Measurements from ENCODE around the gene ZNF469.

Gene ZNF469

GRCh38 chr16:88338896-88339295 lies 43.9 kb upstream of the ZNF469 start:
- H3K4me3 ChIP-seq (ENCODE audit: control insufficient read depth, low read depth, low read length), result no peak overlapping the region
- DNase-seq (ENCODE audit: low read depth), result no peak
- no peak for TF ChIP-seq CTCF (conservative IDR thresholded peaks at IDR 0.05; ENCODE audit: control insufficient read depth, insufficient read depth, low read depth, low read length)

DNA sequence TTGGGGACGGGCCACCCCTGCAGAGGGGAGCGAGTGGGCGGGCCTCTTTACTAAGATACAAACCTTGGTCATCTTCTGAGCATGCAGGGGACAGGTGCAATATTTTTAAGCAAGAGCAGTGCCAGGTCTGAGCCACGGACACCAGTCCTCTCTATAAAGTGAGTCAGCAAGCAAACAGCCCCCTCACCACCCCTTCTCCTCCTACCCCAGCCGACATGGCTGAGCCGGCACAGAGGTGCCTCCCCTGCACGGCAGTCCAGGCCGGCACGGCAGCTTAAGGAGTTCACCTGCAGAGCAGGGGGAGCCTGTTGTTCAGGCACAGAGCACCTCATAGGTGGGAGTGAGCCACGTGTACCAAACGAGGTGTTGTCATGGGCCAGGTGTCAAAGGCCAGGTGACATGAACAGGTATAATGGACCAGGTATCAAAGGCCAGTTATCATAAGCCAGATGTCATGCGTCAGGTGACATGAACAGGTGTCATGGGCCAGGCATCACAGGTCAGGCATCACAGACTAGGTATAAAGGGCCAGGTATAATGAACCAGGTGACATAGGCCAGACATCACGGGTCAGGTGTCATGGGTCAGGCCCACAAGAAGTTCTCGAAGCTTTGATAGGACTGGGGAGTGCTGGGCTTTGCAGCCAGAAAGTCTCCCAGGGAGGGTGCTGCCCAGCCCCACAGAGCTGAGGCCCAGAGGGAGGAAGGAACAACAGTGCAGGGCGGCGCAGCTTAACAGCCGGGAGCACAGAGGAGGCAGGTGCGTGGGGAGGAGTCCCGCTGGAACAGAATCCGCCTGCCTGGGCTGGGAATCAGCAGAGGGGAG lies 42.6 kb upstream of the ZNF469 start:
- no peak overlapping the region for H3K4me3 ChIP-seq (ENCODE audit: control insufficient read depth, low read depth, low read length)
- no peak for TF ChIP-seq CTCF (conservative IDR thresholded peaks at IDR 0.05; ENCODE audit: control insufficient read depth, insufficient read depth, low read depth, low read length)
- no peak for DNase-seq (ENCODE audit: low read depth)

- H3K4me3 ChIP-seq (ENCODE audit: control insufficient read depth, low read depth, low read length), result no peak overlapping the region
- no peak for TF ChIP-seq CTCF (conservative IDR thresholded peaks at IDR 0.05; ENCODE audit: control insufficient read depth, insufficient read depth, low read depth, low read length)
- no peak for DNase-seq (ENCODE audit: low read depth)
These were observed 42.0 kb upstream of the ZNF469 start for GRCh38 chr16:88340755-88341150.

GRCh38 chr16:88341551-88342290 lies 41.0 kb upstream of the ZNF469 start:
- no peak for TF ChIP-seq CTCF (conservative IDR thresholded peaks at IDR 0.05; ENCODE audit: control insufficient read depth, insufficient read depth, low read depth, low read length)
- DNase-seq (ENCODE audit: low read depth), result no peak
- no peak overlapping the region for H3K4me3 ChIP-seq (ENCODE audit: control insufficient read depth, low read depth, low read length)

DNA sequence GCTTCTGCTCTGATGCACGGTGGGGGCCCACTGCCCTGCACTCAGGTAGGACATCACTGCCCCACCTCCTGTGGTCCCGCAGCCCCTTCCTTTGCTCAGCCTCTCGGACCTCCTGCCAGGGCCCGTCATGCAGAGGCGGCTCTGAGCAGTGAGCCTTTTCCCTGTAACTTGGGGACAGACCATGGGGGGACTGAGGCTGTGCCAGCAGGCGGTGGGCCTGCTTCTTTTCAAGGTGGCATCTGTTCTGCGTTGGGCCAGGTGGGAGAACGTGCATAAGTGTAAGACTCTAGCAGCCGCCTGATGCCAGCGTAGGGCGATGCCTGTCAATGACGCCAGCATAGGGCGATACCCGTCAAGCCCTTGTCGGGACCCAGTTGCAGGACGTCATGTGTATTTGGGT lies 40.3 kb upstream of the ZNF469 start:
- no peak overlapping the region for H3K4me3 ChIP-seq (ENCODE audit: control insufficient read depth, low read depth, low read length)
- no peak for DNase-seq (ENCODE audit: low read depth)
- no peak for TF ChIP-seq CTCF (conservative IDR thresholded peaks at IDR 0.05; ENCODE audit: control insufficient read depth, insufficient read depth, low read depth, low read length)

DNA sequence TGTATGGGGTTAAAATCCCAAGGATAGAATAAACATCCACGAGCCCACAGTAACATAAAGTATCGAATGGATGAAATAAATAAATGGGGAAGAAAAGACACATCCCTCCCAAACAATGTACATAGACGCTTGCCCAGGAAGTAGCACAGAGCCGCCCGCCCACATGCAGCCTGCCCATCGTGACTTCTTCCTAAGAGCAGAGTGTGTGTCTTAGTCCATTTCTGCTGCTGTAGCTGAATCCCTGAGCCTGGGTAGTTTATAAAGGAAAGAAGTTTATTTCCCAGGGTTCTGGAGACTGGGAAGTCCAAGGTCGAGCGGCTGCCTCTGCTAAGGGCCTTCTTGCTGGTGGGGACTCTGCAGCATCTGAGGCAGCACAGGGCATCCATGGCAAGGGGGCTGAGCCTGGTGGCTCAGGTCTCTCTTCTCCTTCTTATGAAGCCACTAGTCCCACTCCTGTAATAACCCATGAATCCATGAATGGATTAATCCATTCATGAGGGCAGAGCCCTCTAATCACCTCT lies 39.4 kb upstream of the ZNF469 start:
- TF ChIP-seq CTCF (conservative IDR thresholded peaks at IDR 0.05; ENCODE audit: control insufficient read depth, insufficient read depth, low read depth, low read length), result no peak
- no peak overlapping the region for H3K4me3 ChIP-seq (ENCODE audit: control insufficient read depth, low read depth, low read length)
- DNase-seq (ENCODE audit: low read depth), result no peak

Data from fibroblast of mammary gland (primary cell).